Posterior vena cava (tissue), 2 donors: ENCODE measurements around the gene UBE2R2. TPM values are rescaled to one million over a fixed set of nuclear protein-coding genes. Genes with fewer than 3 reads are reported as not detected.
"Not testable (repeated sequence)": the region's sequence is repeated elsewhere in the genome, so short reads cannot be mapped to it uniquely, and the experiment has no call there.

ENCODE experiments used
- DNase-seq: peaks from one replicate; pipeline ENCODE4 v3.0.0-alpha.2; 2020; ENCODE audit warnings: low spot score
- intact Hi-C, 2 donors: fragments of 100-400 bp; cut with DNase I; formaldehyde crosslinking; loops; one replicate each; pipeline versions ENCODE4 v1.14.1 to v1.14.2; 2022 to 2023
- total RNA-seq, 2 donors: library from RNA; stranded (reverse); fragmentation: NEBNext Ultra II Directional; extraction: Animal tissue kit (Norgen Biotek cat#: 25700); gene quantifications; one replicate each; pipeline ENCODE4 v1.2.1, GENCODE V29; 2021
- donor health status: DM: yes; HTN: yes; CAD: no.
- donor health status: DM: yes; HTN: yes; CAD: no.

UBE2R2 gene
- total RNA-seq, 2 donors from 2014 or later = 33.0 to 37.1 TPM

GRCh38 chr9:33829641-33830230 lies 12.8 kb downstream of the UBE2R2 start:
- DNase-seq, intact Hi-C loops: not testable (repeated sequence)

- DNase-seq = no peak
- intact Hi-C loops = no loop called here
Measured at GRCh38 chr9:33835625-33836260, 18.8 kb downstream of the UBE2R2 start.

DNA sequence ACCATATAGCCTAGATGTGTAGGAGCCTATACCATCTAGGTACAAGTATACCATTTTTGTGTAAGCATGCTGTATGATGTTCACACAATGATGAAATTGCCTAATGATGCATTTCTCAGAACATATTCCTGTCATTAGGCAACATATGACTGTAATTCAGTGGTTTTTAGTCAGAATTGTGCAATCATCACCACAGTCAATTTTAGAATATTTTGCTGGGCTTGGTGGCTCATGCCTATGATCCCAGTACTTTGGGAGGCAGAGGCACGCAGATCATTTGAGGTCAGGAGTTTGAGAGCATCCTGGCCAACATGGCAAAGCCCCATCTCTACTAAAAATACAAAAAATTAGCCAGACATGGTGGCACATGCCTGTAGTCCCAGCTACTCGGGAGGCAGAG lies 19.3 kb downstream of the UBE2R2 start:
- DNase-seq, intact Hi-C loops: not testable (repeated sequence)

- DNase-seq = no peak
- intact Hi-C loops = no loop called here
Measured at GRCh38 chr9:33837138-33837537, 20.2 kb downstream of the UBE2R2 start.

GRCh38 chr9:33840381-33840780 lies 23.4 kb downstream of the UBE2R2 start:
- intact Hi-C loops = no loop called here
- no peak for DNase-seq

- intact Hi-C loops = no loop called here
- DNase-seq = no peak
Measured at GRCh38 chr9:33843312-33843961, 26.5 kb downstream of the UBE2R2 start.

DNA sequence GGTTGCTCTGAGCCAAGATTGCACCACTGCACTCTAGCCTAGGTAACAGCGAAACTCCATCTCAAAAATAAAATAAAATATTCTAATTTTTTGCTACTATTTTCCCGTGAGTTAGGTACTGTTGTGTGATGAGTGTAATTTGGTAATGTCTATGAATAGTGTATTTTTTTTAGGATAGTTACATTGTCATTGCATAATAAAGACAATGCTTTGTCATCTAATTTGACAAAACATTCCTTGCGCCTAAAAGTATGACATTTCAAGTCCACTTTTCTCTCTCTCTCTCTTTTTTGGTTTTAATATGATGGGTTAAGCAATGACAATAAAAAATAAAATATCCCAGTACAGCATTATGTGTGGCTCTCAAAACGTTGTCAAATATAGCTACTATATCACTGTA lies 29.3 kb downstream of the UBE2R2 start:
- intact Hi-C loops = no loop called here
- DNase-seq = no peak

DNA sequence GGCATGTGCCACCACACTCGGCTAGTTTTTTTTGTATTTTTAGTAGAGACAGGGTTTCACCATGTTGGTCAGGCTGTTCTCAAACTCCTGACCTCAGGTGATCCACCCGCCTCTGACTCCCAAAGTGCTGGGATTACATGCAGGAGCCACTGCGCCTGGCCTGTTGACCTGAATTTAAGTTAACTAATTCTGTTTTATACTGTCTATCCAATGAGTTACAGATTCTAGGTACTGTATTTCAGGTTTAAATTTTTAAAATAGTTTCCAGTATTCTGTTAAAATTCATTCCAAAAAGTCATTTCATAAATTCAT lies 30.9 kb downstream of the UBE2R2 start:
- not testable (repeated sequence) for DNase-seq

DNA sequence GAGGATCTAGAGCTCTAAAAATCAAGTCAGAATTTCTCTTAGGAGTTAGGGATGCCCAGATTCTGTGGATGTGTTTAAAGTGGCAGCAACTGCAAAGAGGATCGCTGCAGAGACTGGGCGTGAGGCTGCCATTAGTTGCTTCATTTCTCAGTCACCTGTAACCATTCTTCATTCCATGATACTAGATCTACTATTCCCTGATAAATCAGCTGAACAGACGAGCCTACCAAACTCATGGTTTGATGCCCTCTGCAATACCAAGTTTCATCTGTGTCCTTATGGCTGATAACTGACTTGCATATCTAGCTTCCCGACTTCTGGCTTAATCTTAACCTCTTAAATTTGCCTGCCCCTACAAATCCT lies 33.3 kb downstream of the UBE2R2 start:
- intact Hi-C loops = loop anchor here in 1 of 2 donors (5.0 kb wide), 1 partner anchor 38 kb away; no protein-coding TSS in a partner anchor
- DNase-seq = no peak

More for the DNA sequence above, 30.9 kb downstream of the UBE2R2 start:
- intact Hi-C loops = not testable (repeated sequence)

DNA sequence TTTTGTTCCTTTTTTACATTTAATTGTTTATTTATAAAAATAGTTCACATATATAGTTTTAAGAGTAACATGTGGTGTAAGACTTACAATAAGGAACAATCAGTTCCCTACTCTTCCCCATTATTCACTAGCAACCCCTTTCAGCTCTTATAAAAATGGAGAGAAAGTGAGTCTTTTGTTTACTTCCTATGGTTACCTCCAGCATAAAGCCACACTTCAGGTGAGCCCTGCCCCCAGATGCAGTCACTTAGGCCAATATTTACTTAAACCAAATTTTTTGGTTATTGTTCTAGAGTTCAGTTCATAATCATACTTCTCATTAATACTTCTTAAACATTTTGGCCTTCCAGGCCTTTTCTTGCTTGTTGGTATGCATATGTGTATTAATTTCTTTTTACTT lies 33.7 kb downstream of the UBE2R2 start:
- intact Hi-C loops = loop anchor here in 1 of 2 donors (5.0 kb wide), 1 partner anchor 38 kb away; no protein-coding TSS in a partner anchor
- no peak for DNase-seq

- DNase-seq = no peak
- intact Hi-C loops = loop anchor here in 1 of 2 donors (5.0 kb wide), 1 partner anchor 39 kb away; no protein-coding TSS in a partner anchor
Measured at GRCh38 chr9:33851301-33851700, 34.3 kb downstream of the UBE2R2 start.

GRCh38 chr9:33852216-33852826 lies 35.4 kb downstream of the UBE2R2 start:
- intact Hi-C loops = loop anchor here in 1 of 2 donors (5.0 kb wide), 1 partner anchor 40 kb away; no protein-coding TSS in a partner anchor
- DNase-seq = no peak

- no peak for DNase-seq
- intact Hi-C loops = no loop called here
Measured at GRCh38 chr9:33856247-33856646, 39.3 kb downstream of the UBE2R2 start.

DNA sequence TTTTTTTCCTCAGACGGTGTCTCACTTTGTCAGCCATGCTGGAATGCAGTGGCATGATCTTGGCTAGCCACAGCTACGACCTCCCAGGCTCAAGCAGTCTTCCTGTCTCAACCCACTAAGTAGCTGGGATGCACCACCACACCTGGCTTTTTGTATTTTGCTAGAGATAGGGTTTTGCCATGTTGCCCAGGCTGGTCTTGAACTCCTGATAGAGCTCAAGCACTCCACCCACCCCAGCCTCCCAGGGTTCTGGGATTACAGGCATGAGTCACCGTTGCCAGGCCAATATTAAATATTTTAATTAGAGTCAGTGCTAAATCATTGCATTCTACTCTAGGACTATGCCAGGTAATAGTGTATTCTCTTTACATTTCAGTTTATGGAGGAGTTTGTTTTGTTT lies 41.5 kb downstream of the UBE2R2 start:
- DNase-seq = no peak
- intact Hi-C loops = no loop called here

- no peak for DNase-seq
- intact Hi-C loops = no loop called here
Measured at GRCh38 chr9:33860200-33860871, 43.4 kb downstream of the UBE2R2 start.

- no peak for DNase-seq
- intact Hi-C loops = no loop called here
Measured at GRCh38 chr9:33861917-33862453, 45.0 kb downstream of the UBE2R2 start.

- intact Hi-C loops, DNase-seq: not testable (repeated sequence)
Measured at GRCh38 chr9:33863027-33863426, 46.1 kb downstream of the UBE2R2 start.

DNA sequence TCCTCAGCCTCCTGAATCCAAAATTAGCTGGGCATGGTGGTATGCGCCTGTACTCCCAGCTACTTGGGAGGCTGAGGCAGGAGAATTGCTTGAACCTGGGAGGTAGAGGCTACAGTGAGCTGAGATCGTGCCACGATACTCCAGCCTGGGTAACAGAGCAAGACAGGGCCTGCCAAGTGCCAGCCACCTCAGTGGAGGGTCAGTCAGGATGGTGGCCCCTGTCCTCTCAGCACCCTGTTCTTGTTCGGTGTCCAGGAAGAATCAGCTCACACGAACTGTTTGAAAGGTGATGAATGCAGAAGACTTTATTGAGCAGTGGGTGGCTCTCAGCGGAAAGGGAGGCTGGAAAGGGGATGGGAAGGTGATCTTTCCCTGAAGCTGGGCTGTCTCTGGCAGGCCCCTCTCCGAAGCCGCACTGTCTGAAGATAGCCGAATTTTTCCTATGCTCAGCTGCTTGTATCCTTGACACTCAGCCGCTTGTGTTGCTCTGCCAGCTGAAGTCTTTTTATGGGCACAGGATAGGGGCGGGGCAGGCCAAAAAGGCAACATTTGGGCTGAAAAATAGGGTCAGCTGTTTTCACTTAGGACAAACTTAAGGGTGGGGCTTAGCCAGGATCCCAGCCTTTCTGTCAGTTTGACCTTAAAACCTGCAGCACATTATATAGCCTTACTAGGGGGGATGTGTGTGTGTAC lies 50.9 kb downstream of the UBE2R2 start:
- DNase-seq = peak; percentile 85
- intact Hi-C loops = no loop called here

- intact Hi-C loops = no loop called here
Measured at GRCh38 chr9:33868440-33868973, 51.5 kb downstream of the UBE2R2 start.

More at GRCh38 chr9:33868440-33868973, 51.5 kb downstream of the UBE2R2 start:
- no peak for DNase-seq
